GM21723 (cell line): ENCODE results near the gene TULP4.
A peak's percentile ranks its signal among the peaks of the same experiment; 100 is the strongest.

Source experiments
- ATAC-seq: cut with Tn5 transposase; IDR thresholded peaks from one replicate; pipeline ENCODE4 v1.9.1; 2021; ENCODE audit warnings: mild to moderate bottlenecking, moderate library complexity; ENCODE audit not compliant: unreplicated experiment

Gene TULP4

GRCh38 chr6:158312165-158312564 is at the start of gene TULP4:
Gene TULP4 (plus strand): TSS chr6:158312465. CDS start chr6:158314017, 1,552 bp downstream.
- no peak for ATAC-seq

GRCh38 chr6:158262755-158263154 is 49.5 kb upstream of the TULP4 start:
- ATAC-seq, result no peak

- no peak for ATAC-seq
Measured at GRCh38 chr6:158264180-158264579, 48.1 kb upstream of the TULP4 start.

- ATAC-seq, result no peak
Measured at GRCh38 chr6:158266131-158266530, 46.1 kb upstream of the TULP4 start.

GRCh38 chr6:158268361-158269147 is 43.7 kb upstream of the TULP4 start:
- no peak for ATAC-seq

GRCh38 chr6:158269657-158270056 is 42.6 kb upstream of the TULP4 start:
- no peak for ATAC-seq

GRCh38 chr6:158270389-158271127 is 41.7 kb upstream of the TULP4 start:
- peak; percentile 3 for ATAC-seq

- ATAC-seq, result no peak
Measured at GRCh38 chr6:158272324-158272723, 39.9 kb upstream of the TULP4 start.

- ATAC-seq, result no peak
Measured at GRCh38 chr6:158278004-158278403, 34.3 kb upstream of the TULP4 start.

- no peak for ATAC-seq
Measured at GRCh38 chr6:158279615-158280014, 32.6 kb upstream of the TULP4 start.

GRCh38 chr6:158283304-158283980 is 28.8 kb upstream of the TULP4 start:
- no peak for ATAC-seq

GRCh38 chr6:158284007-158284875 is 28.0 kb upstream of the TULP4 start:
- no peak for ATAC-seq

- no peak for ATAC-seq
Measured at GRCh38 chr6:158284876-158285655, 27.2 kb upstream of the TULP4 start.

GRCh38 chr6:158285656-158286021 is 26.6 kb upstream of the TULP4 start:
- no peak for ATAC-seq

- no peak for ATAC-seq
Measured at GRCh38 chr6:158286413-158286812, 25.9 kb upstream of the TULP4 start.

- no peak for ATAC-seq
Measured at GRCh38 chr6:158287047-158287446, 25.2 kb upstream of the TULP4 start.

- peak; percentile 76 for ATAC-seq
Measured at GRCh38 chr6:158290040-158290439, 22.2 kb upstream of the TULP4 start.

- ATAC-seq, result peak; percentile 85
Measured at GRCh38 chr6:158290659-158291058, 21.6 kb upstream of the TULP4 start.

GRCh38 chr6:158292016-158292415 is 20.2 kb upstream of the TULP4 start:
- ATAC-seq, result no peak

GRCh38 chr6:158293122-158293521 is 19.1 kb upstream of the TULP4 start:
- ATAC-seq, result no peak
